Thoracic aorta (tissue), 2 donors: ENCODE data around the gene DHX15. TPM values are rescaled to one million over a fixed set of nuclear protein-coding genes. Genes with fewer than 3 reads are reported as not detected.
"Not testable (repeated sequence)": the region's sequence is repeated elsewhere in the genome, so short reads cannot be mapped to it uniquely, and the experiment has no call there.

Source experiments
- ATAC-seq: fragments of 150-250 bp; one replicate; pipeline ENCODE4 v1.8.0; 2017; ENCODE audit warnings: low read depth; ENCODE audit not compliant: insufficient number of reproducible peaks, low FRiP score
- DNase-seq: peaks from one replicate; pipeline ENCODE4 v3.0.0-alpha.2; 2020; ENCODE audit warnings: low spot score
- H3K27ac ChIP-seq, 2 donors: fragments of 200-600 bp; sonication (generic); 1 replicate in 1 of 2; 2 replicates in 1 of 2; pipeline ENCODE4 v1.5.1; 2016; ENCODE audit warnings: mild to moderate bottlenecking in 2 of 2, moderate library complexity in 2 of 2
- H3K27me3 ChIP-seq: fragments of 200-600 bp; sonication (generic); replicated peaks from 2 replicates; pipeline ENCODE4 v1.6.0; 2016; ENCODE audit warnings: mild to moderate bottlenecking; ENCODE audit not compliant: insufficient read depth
- H3K36me3 ChIP-seq: fragments of 200-600 bp; sonication (generic); one replicate; pipeline ENCODE4 v1.5.1; 2016
- H3K4me1 ChIP-seq, 2 donors: fragments of 200-600 bp; sonication (generic); 1 replicate in 1 of 2; 2 replicates in 1 of 2; pipeline versions ENCODE4 v1.5.1 to v1.6.0; 2016; ENCODE audit warnings: low read depth in 2 of 2, mild to moderate bottlenecking in 1 of 2; ENCODE audit not compliant: control insufficient read depth in 1 of 2
- H3K4me3 ChIP-seq: fragments of 200-600 bp; sonication (generic); 2 replicates; pipeline ENCODE4 v1.5.1; 2016; ENCODE audit warnings: mild to moderate bottlenecking
- H3K9me3 ChIP-seq: fragments of 200-600 bp; sonication (generic); 2 replicates; pipeline ENCODE4 v1.5.1; 2016
- total RNA-seq, 2 donors: library from RNA; depleted of rRNA; stranded (reverse); fragments of >200 nt; gene quantifications; one replicate each; pipeline versions ENCODE4 v1.1.0 to v1.2.3, GENCODE V29; 2016
- TF ChIP-seq, protein P1 (sequence below): fragments of 200-600 bp; sonication (generic); IDR thresholded peaks from one replicate; pipeline ENCODE4 v1.5.1; 2019; ENCODE audit warnings: antibody characterized with exemption

The DHX15 gene
- total RNA-seq, 2 donors from 2014 or later, result 101 to 171 TPM

DNA sequence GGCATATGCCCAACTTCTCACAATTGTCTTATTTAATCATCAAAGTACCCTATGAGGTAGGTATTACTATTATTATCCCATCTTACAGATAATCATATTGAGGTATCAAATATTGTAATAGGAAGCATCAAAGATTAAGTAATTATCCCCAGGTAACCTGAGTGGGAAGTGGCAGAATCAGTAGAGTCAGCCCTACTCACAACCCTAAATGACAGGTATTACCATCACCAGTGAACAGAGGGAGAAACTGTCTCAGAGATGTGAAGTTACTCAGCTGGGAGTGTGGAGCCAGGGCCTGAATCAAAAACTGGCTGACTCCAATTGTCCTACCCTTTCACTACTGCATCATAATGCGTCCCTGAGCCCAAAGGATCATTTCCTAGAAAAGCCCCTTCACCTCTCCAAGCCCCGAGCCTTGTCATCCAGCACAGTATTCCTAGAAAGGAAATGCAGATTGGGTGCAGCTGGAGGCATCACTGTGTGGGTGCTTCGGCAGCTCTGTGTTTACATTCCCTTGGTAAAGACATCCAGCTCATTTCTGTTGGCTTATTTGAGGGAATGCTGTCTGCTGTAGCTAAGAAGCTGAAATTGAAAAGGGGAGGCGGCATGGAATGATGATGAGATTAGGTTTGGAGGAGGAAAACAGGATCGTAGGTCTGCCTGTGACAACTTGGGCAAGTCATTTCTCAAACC lies 72.8 kb downstream of the DHX15 start:
- H3K27ac ChIP-seq, result no peak overlapping the region
- H3K4me1 ChIP-seq, result no peaks in the 10 kb centered on the region
- H3K9me3 ChIP-seq, result no peaks in the 10 kb centered on the region
- DNase-seq, result no peak
- H3K4me3 ChIP-seq, result no peak overlapping the region
- TF ChIP-seq, protein P1, sequence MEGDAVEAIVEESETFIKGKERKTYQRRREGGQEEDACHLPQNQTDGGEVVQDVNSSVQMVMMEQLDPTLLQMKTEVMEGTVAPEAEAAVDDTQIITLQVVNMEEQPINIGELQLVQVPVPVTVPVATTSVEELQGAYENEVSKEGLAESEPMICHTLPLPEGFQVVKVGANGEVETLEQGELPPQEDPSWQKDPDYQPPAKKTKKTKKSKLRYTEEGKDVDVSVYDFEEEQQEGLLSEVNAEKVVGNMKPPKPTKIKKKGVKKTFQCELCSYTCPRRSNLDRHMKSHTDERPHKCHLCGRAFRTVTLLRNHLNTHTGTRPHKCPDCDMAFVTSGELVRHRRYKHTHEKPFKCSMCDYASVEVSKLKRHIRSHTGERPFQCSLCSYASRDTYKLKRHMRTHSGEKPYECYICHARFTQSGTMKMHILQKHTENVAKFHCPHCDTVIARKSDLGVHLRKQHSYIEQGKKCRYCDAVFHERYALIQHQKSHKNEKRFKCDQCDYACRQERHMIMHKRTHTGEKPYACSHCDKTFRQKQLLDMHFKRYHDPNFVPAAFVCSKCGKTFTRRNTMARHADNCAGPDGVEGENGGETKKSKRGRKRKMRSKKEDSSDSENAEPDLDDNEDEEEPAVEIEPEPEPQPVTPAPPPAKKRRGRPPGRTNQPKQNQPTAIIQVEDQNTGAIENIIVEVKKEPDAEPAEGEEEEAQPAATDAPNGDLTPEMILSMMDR, result no peak
- ATAC-seq, result no peak
- peaks cover 8% of the 10 kb centered on the region for H3K36me3 ChIP-seq
- no peaks in the 10 kb centered on the region for H3K27me3 ChIP-seq

DNA sequence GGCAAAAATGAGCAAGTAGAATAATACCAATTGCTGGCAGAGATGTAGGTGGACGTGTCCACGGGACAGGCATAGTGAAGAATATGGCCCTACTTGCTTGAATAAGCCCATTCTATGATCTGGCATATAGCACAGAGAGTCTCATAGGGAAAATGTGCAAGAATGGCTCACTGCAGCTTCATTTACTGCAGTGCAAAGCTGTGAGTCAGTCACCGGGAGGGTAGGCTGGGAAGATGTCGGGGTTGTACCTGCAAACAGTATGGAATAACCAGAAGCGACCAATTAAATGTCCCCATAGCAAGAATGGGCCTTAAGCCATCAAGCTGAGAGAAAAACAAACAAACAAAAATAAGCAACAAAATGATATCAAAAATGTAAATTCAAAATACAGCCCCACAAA lies 74.3 kb downstream of the DHX15 start:
- H3K9me3 ChIP-seq, result no peaks in the 10 kb centered on the region
- no peaks in the 10 kb centered on the region for H3K27me3 ChIP-seq
- TF ChIP-seq, protein P1, result no peak
- no peak overlapping the region for H3K27ac ChIP-seq
- ATAC-seq (no peak), DNase-seq (no peak)
- H3K36me3 ChIP-seq, result peaks cover 8% of the 10 kb centered on the region
- H3K4me3 ChIP-seq, result no peak overlapping the region
- H3K4me1 ChIP-seq, result no peaks in the 10 kb centered on the region

DNA sequence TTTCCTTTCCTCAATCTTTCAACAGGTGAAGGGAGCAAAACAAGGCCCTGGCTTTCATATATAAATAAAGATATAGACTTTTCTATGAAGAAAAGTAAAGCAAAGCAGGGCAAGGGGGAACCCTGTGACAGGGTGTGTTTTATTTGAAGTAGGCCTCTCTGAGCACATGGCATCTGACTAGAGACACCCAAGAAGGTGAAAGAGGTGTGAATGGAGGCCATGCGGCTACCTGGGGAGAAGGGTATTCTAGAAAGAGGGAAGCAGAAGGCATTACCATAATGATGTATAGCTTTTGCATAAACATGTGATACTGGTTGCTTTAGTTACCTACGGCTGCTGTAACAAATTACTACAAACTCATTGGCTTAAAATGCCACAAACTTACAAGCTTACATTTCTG lies 75.8 kb downstream of the DHX15 start:
- H3K4me1 ChIP-seq, result no peaks in the 10 kb centered on the region
- no peaks in the 10 kb centered on the region for H3K27me3 ChIP-seq
- peaks cover 5% of the 10 kb centered on the region for H3K36me3 ChIP-seq
- H3K4me3 ChIP-seq, result no peak overlapping the region
- no peak overlapping the region for H3K27ac ChIP-seq
- no peak for DNase-seq
- no peak for ATAC-seq
- TF ChIP-seq, protein P1, result no peak
- no peaks in the 10 kb centered on the region for H3K9me3 ChIP-seq

DNA sequence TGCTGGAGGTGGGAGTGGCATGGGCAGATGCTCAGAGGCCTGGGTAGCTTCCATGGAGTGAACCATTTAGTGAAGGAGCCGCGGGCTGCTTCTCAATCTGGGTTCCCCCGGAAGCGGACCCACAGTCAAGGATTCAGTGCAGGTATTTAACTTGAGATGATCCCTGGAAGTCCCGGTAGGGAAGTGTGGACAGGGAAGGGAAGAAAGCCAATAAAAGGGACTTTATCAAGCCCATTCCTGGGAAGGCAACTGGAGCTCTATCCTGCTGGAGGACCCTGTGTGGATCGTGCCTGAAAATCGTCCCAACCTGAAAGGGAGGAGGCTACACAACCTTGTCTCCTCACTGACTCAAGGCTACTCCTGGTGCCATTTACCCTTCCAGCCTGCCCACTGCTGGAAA lies 76.9 kb downstream of the DHX15 start:
- H3K9me3 ChIP-seq, result no peaks in the 10 kb centered on the region
- TF ChIP-seq, protein P1, result no peak
- H3K27me3 ChIP-seq, result no peaks in the 10 kb centered on the region
- H3K4me3 ChIP-seq, result no peak overlapping the region
- no peak for DNase-seq
- no peaks in the 10 kb centered on the region for H3K4me1 ChIP-seq
- no peak for ATAC-seq
- no peaks in the 10 kb centered on the region for H3K36me3 ChIP-seq
- no peak overlapping the region for H3K27ac ChIP-seq

DNA sequence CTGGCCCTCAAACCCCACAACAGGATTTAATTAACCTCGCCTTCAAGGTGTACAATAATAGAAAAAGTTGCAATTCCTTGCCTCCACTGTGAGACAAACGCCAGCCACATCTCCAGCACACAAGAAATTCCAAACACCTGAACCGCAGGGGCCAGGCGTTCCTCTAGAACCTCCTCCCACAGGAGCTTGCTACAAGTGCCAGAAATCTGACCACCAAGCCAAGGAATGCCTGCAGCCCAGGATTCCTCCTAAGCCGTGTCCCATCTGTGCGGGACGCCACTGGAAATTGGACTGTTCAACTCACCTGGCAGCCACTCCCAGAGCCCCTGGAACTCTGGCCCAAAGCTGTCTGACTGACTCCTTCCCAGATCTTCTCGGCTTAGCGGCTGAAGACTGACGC lies 81.3 kb downstream of the DHX15 start:
- H3K4me3 ChIP-seq, H3K4me1 ChIP-seq, H3K27me3 ChIP-seq, H3K27ac ChIP-seq, H3K9me3 ChIP-seq, H3K36me3 ChIP-seq, ATAC-seq, DNase-seq: not testable (repeated sequence)

DNA sequence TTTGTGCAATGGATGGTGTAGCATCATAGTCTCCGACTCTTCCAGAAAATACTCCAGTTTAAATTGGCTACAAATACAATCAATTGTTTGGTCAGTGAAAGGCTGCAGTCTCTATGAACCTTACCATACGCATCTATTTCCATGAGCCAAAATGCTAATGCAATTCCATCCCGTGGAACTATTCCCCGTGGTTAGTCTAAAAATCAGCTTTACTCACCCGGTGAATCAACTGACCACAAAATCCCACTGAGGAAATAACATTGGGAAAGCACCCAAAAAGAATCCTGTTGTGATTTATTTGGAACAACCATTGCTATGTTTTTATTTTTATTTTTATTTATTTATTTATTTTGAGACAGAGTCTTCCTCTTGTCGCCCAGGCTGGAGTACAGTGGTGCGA lies 87.1 kb downstream of the DHX15 start:
- Histone ChIP-seq H3K9me3 (no peaks in the 10 kb centered on the region), H3K4me1 (no peaks in the 10 kb centered on the region), H3K27me3 (no peaks in the 10 kb centered on the region), H3K27ac (no peak overlapping the region), H3K4me3 (no peak overlapping the region), H3K36me3 (no peaks in the 10 kb centered on the region)
- ATAC-seq (no peak), DNase-seq (no peak)
- TF ChIP-seq, protein P1, result no peak
